IPS-NIHi11 (cell line): Measurements from ENCODE around the gene DGCR2.
"Not testable (repeated sequence)": the region's sequence is repeated elsewhere in the genome, so short reads cannot be mapped to it uniquely, and the experiment has no call there.

Source experiments
- DNase-seq: peaks from one replicate; pipeline ENCODE4 v3.0.0; 2012; ENCODE audit warnings: mixed read lengths, low spot score

Gene DGCR2

DNA sequence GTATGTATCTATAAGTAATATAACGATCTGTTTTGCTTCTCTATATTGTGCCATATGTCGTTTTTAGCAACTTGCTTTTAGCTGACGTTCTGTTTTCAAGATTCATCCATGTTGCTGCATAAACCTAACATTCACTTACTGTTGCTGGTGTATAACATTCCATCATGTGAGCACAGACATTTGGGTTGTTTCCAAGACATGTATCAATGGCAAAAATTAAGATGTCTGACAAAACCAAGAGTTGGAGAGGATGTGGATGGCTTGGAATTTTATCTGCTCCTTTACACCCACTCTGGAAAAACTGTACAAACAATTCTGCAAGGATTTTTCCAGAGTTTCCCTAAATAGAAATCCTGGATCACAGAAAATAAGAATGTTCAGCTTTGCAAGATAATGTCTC, 40.9 kb downstream of the DGCR2 start:
- DNase-seq, result no peak

DNA sequence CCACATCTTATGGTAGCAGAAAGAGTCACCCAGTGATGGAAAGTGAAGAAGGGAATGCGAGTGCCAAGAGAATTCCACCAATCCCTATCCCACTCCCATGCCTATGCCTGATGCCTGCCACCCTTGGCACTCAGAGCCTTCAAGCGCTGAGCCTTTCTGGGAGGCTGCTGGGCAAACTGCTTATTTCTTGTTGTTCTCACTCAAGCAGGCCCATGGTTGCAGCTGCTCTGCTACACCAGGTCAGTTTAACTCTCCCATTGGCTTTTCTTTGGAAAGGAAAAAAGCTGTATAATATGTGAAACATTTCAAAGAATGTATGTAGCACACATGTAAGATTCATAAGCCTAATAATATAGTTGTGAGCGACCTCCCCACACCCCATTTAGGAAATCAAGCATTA, 41.4 kb downstream of the DGCR2 start:
- no peak for DNase-seq

- no peak for DNase-seq
These were observed 42.5 kb downstream of the DGCR2 start for GRCh38 chr22:19079691-19080090.

- DNase-seq, result no peak
These were observed 46.8 kb downstream of the DGCR2 start for GRCh38 chr22:19075404-19075803.

- not testable (repeated sequence) for DNase-seq
These were observed 49.4 kb downstream of the DGCR2 start for GRCh38 chr22:19072853-19073252.

DNA sequence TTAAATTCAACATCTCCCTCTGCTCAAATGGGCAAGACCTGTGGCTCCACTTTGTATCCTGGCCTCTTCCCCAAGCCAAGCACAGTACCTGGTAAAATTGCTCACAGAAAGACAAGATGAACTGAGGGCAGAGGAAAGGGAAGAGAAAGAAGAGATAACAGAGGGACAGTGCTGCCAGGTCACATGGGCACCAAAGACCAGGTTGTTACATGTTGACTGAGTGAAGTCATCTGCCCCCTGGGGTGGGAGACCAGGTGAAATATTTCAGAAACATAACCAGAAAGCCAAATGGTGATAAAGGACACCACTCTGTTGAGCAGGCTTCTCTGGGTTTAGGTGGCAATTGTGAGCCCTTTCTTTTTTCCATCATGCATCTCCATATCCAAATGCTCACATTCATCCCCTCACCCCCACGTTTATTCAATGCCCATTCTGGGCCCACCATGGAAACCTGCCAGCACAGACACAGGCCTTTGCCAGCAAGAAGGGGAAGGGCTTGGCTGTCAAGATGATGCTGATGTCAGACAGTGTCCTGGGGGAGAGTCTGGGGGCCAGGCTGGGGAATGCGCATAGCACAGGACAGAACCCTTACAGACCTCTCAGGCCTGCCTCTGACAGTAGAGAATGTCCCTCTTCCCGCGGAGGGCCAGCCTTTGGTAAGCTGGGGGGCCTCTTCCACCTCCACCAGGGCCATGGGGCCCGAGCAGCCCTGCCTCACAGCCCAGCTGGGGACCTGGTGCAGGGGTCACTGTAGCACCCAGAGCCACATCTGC, 51.6 kb downstream of the DGCR2 start:
- DNase-seq, result no peak

DNA sequence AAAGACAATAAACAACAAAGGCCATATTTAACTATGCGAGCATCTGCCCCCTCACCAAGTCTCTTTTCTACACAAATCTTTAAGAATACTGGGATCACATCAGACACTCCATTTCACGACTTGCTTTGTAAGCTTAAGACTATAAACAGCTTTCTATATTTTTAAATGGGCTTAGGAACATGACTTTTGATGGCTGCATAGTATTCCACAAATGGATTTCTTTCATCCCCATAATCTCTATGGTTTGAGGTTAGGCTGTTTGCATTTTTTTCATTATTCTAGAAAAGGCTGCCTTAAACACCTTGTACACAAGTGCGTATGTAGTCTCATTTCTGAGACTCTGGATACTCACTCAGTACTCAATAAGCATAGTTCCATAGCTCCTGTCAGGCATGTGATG, 52.8 kb downstream of the DGCR2 start:
- no peak for DNase-seq

DNA sequence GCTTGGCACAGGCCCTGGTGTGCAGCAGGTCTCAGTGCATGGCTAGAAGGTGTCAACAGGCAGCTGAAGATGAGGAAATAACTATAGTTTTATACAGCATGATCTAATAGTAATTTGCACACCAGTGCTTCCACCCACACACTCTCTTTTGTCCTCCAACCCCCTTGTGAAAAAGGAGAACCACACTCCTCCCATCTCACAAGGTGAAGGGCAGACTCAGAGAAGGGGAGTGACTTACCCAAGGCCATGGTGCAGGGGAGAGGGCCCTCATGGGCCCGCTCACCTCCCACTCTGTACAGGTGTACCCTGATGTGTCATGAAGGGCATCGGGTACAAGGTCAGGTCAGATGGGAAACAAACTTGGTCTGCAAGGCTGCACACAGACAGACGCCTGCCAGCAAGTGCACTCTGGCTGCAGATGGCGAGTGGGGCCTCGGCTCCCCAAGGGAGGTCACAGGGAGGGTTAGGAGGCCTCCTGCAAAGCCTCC, 53.4 kb downstream of the DGCR2 start:
- no peak for DNase-seq

DNA sequence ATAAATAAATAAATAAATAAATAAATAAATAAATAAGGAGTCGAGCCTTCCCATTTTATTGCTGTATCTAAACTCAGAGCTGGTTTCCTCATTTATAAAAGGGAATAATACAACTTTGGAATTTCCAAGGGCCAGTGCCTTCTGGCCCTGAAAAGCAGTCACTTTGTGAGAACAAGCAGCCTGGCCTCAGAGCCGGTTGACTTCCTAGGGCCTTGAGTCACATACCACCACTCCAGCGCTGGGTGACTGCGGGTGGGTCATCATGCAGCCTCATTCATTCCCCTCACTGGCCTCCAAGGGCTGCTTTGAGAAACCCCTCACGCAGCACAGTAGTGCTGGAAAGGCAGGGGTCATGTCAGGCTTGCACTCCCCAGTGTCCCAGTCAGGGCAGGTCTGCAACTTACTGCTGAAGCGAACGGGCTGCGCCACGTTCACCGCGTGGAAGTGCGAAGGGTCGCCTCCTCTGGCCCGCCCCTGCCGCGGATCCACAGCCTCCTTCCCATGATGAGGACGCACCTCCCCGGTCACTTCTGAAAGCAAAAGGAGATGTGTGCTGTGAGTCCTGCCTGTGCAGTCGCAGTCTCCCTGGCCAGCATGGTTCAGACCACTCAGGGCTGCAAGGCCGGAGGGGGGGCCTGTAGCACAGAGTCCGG, 54.4 kb downstream of the DGCR2 start:
- DNase-seq, result no peak

- DNase-seq, result no peak
These were observed 55.5 kb downstream of the DGCR2 start for GRCh38 chr22:19066531-19067271.

GRCh38 chr22:19065929-19066328, 56.3 kb downstream of the DGCR2 start:
- DNase-seq, result no peak

- no peak for DNase-seq
These were observed 56.8 kb downstream of the DGCR2 start for GRCh38 chr22:19065298-19065859.

DNA sequence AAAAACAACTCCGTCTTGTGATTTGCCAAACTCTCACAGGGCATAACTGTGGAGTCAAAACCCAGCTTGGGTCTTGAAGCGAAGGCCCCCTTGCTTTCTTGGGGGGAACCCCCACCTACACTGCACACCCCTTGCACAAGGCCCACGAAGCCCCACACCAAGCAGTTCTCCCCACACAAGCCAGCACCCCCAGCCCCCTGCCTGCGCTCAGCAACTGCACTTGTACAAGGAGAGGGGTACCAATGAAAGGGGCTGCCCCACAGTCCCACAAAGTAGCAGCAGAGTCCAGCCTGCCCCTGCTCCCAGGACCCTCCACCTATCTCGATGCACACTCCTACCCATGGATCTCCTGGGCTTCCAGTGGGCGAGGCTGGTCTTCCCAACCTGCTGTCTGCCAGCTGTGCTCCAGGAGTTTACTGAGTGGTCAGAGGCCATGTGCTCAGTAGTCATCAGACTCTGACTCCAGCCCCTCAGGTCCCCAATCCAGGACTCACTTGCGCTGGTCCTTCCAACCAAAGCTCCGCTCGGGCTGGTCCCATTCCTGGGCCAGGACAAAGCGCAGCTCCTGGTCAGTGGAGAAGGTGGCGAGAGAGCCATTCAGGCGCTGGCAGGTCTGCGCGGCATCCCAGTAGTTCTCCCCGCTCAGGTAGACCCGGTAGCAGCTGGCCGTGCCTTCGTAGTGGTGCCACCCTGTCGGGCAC, 57.7 kb downstream of the DGCR2 start:
- no peak for DNase-seq

DNA sequence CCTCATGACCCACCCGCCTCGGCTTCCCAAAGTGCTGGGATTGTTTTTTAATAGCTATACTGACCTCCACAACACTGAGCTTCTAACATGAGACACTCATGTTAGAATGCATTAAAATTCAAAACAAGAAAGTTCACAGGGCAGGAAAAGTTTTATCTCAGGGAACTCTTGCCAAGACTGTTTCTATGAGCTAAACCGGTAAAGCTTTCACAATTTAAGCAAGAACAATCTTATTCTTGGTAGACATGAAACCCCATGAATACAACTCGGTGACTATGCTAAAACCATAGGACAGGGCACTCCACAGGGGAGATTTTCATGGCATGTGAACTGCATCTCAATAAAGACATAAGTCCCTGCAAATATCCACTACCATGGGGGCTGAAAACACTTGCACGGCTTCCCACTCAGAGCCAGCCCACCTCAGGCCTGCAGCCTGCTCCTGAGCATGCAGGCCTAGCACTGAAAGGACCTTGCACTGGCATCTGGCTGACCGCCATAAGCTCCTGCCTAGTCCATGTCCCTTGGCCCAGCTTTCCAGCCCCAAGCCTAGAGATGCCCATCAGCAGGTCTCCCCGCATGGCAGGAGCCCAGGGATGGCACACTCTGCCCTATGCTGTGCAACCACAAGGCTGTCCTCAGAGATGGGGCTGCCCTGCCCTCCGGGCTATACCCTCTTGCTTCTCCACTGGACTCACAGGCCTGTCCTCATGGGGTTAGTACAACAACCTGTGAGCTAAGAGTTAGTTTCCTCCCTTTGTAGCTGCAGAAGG, 58.4 kb downstream of the DGCR2 start:
- no peak for DNase-seq

- DNase-seq, result no peak
These were observed 59.3 kb downstream of the DGCR2 start for GRCh38 chr22:19062943-19063308.

- DNase-seq, result no peak
These were observed 59.9 kb downstream of the DGCR2 start for GRCh38 chr22:19062139-19062942.

GRCh38 chr22:19061471-19062138, 60.6 kb downstream of the DGCR2 start:
- no peak for DNase-seq

DNA sequence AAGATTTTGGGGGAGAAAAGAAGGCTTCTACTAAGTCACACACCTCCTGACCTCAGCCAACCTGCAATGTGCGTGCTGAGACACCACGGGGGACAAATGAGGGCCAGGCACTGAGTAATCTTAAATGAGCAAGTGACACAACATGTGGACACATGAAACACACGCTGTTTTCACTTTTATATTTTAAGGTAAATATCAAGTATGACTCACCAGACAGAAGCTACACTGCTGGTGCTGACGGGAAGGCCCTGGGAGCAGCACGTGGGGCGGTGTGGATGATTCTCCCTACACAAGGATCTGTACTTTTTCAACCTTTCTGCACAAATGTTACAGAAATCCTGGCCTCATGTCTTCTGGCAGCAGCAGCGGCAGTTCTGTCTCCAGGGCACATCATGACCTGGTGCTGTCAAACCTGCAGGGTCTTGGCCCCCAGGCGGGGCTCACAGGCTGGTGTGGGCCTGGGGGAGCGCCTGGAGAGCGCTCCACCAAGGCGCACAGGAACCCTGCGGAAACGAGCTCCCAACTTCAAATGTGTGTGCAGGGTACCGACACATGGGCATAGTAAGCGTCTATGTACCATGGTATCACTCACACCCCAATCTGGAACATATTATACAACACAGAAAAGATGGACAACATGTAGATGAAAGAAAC, 61.7 kb downstream of the DGCR2 start:
- no peak for DNase-seq
